ENCODE results near the gene CLIC5. TPM values are rescaled to one million over a fixed set of nuclear protein-coding genes. Genes with fewer than 3 reads are reported as not detected.

Gene CLIC5
- total RNA-seq, 1 experiment from 2014 or later, result 0.05 TPM

DNA sequence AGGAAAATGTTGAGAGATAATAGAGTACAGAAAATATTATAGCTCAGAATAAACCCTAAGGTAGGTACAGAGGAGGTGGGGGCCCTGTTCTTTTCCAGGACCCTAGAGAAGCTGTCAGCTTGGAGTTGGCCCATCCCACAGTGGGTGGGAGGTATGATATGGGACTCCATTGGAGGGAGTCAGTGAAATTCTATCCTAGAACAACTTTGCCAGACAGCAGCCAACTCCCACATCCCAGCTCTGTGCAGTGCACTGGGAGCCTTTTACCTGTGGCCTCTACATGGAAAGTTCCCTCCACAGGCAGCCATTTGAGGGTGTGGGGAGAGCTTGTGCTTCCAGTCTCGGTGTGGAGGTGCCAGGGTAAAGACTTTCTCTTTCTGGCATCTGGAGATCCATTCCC is 36.8 kb upstream of the CLIC5 start:
- no peaks in the 10 kb centered on the region for H3K27me3 ChIP-seq (ENCODE audit: control insufficient read depth, insufficient read depth, low read length)
- intact Hi-C loops (cut with micrococcal nuclease; ENCODE audit: unreplicated experiment) (no loop called here), in situ Hi-C loops (cut with HindIII; ENCODE audit: low pct_unique_long_range_greater_than_20kb, low sequenced_read_pairs) (no loop called here)
- H3K4me3 ChIP-seq (ENCODE audit: low read depth in 2 of 2, low read length in 2 of 2), result no peak overlapping the region
- TF ChIP-seq, protein P1, sequence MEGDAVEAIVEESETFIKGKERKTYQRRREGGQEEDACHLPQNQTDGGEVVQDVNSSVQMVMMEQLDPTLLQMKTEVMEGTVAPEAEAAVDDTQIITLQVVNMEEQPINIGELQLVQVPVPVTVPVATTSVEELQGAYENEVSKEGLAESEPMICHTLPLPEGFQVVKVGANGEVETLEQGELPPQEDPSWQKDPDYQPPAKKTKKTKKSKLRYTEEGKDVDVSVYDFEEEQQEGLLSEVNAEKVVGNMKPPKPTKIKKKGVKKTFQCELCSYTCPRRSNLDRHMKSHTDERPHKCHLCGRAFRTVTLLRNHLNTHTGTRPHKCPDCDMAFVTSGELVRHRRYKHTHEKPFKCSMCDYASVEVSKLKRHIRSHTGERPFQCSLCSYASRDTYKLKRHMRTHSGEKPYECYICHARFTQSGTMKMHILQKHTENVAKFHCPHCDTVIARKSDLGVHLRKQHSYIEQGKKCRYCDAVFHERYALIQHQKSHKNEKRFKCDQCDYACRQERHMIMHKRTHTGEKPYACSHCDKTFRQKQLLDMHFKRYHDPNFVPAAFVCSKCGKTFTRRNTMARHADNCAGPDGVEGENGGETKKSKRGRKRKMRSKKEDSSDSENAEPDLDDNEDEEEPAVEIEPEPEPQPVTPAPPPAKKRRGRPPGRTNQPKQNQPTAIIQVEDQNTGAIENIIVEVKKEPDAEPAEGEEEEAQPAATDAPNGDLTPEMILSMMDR (IDR thresholded peaks at IDR 0.05), result no peak
- TF ChIP-seq, protein P2, sequence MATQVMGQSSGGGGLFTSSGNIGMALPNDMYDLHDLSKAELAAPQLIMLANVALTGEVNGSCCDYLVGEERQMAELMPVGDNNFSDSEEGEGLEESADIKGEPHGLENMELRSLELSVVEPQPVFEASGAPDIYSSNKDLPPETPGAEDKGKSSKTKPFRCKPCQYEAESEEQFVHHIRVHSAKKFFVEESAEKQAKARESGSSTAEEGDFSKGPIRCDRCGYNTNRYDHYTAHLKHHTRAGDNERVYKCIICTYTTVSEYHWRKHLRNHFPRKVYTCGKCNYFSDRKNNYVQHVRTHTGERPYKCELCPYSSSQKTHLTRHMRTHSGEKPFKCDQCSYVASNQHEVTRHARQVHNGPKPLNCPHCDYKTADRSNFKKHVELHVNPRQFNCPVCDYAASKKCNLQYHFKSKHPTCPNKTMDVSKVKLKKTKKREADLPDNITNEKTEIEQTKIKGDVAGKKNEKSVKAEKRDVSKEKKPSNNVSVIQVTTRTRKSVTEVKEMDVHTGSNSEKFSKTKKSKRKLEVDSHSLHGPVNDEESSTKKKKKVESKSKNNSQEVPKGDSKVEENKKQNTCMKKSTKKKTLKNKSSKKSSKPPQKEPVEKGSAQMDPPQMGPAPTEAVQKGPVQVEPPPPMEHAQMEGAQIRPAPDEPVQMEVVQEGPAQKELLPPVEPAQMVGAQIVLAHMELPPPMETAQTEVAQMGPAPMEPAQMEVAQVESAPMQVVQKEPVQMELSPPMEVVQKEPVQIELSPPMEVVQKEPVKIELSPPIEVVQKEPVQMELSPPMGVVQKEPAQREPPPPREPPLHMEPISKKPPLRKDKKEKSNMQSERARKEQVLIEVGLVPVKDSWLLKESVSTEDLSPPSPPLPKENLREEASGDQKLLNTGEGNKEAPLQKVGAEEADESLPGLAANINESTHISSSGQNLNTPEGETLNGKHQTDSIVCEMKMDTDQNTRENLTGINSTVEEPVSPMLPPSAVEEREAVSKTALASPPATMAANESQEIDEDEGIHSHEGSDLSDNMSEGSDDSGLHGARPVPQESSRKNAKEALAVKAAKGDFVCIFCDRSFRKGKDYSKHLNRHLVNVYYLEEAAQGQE (IDR thresholded peaks at IDR 0.05; ENCODE audit: insufficient read depth in 1 of 2, low read depth in 2 of 2, low read length in 1 of 2), result no peak
- no peak for TF ChIP-seq TCF7L2 (IDR thresholded peaks at IDR 0.05; ENCODE audit: low read depth, low read length)
- no peak for TF ChIP-seq SIN3A (IDR thresholded peaks at IDR 0.05; ENCODE audit: borderline replicate concordance, insufficient read depth, low read depth, low read length)
- no peak for TF ChIP-seq POLR2AphosphoS5 (IDR thresholded peaks at IDR 0.05; ENCODE audit: low read depth, low read length)
- no peak for ATAC-seq
- no peak overlapping the region for H3K27ac ChIP-seq (ENCODE audit: low read length)
- no peaks in the 10 kb centered on the region; the same call in 1 of the 2 replicates for H3K4me1 ChIP-seq (ENCODE audit: control insufficient read depth, insufficient read depth, low read length)
- H3K36me3 ChIP-seq (ENCODE audit: control insufficient read depth, insufficient read depth, low read length), result no peaks in the 10 kb centered on the region
- no peak for DNase-seq (ENCODE audit: low read depth, low spot score)
- POLR2A ChIA-PET, result no interaction called here
- BruUV-seq (replicated peaks), result no TSS peak
- CTCF ChIA-PET, result no interaction called here
- no peaks in the 10 kb centered on the region for H3K9me3 ChIP-seq (ENCODE audit: control insufficient read depth, insufficient read depth, low read depth, low read length)

DNA sequence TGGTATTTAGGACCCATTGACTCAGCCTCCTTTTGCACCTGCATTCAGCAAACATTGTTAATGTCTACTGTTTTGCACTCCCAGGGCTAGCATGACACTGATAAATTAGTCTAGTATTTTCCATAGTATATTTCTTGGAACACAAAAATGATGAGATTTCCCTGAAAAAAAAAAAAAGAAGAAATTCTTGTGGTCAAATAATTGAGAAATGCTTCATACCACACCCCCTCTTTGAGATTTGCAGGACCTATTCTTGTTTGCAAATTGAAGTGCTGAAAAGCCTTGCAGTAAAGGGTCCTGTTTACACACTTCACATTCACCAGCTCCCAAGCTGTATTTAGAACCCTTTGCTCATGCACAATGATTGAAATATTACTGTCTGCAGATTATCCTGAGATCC is 36.3 kb upstream of the CLIC5 start:
- in situ Hi-C loops (cut with HindIII; ENCODE audit: low pct_unique_long_range_greater_than_20kb, low sequenced_read_pairs), result no loop called here
- Histone ChIP-seq H3K36me3 (ENCODE audit: control insufficient read depth, insufficient read depth, low read length) (no peaks in the 10 kb centered on the region), H3K9me3 (ENCODE audit: control insufficient read depth, insufficient read depth, low read depth, low read length) (no peaks in the 10 kb centered on the region), H3K4me1 (ENCODE audit: control insufficient read depth, insufficient read depth, low read length) (no peaks in the 10 kb centered on the region; the same call in 1 of the 2 replicates), H3K4me3 (ENCODE audit: low read depth in 2 of 2, low read length in 2 of 2) (no peak overlapping the region), H3K27me3 (ENCODE audit: control insufficient read depth, insufficient read depth, low read length) (no peaks in the 10 kb centered on the region), H3K27ac (ENCODE audit: low read length) (no peak overlapping the region)
- TF ChIP-seq, protein P1 (IDR thresholded peaks at IDR 0.05), result no peak
- no peak for TF ChIP-seq SIN3A (IDR thresholded peaks at IDR 0.05; ENCODE audit: borderline replicate concordance, insufficient read depth, low read depth, low read length)
- no peak for TF ChIP-seq POLR2AphosphoS5 (IDR thresholded peaks at IDR 0.05; ENCODE audit: low read depth, low read length)
- TF ChIP-seq, protein P2 (IDR thresholded peaks at IDR 0.05; ENCODE audit: insufficient read depth in 1 of 2, low read depth in 2 of 2, low read length in 1 of 2), result no peak
- TF ChIP-seq TCF7L2 (IDR thresholded peaks at IDR 0.05; ENCODE audit: low read depth, low read length), result no peak
- DNase-seq (ENCODE audit: low read depth, low spot score) (no peak), ATAC-seq (no peak)
- intact Hi-C loops (cut with micrococcal nuclease; ENCODE audit: unreplicated experiment), result no loop called here
- no TSS peak for BruUV-seq (replicated peaks)
- CTCF ChIA-PET, result no interaction called here
- POLR2A ChIA-PET, result no interaction called here

Measured in Panc1 (cell line).